Epidermal melanocyte (primary cell): Measurements from ENCODE around the gene SLC25A31.

ENCODE experiments used
- DNase-seq: peaks from one replicate; pipeline ENCODE4 v3.0.0; 2011; ENCODE audit warnings: low spot score; ENCODE audit not compliant: insufficient read length

SLC25A31 gene

GRCh38 chr4:127777487-127777886, 47.3 kb downstream of the SLC25A31 start:
- DNase-seq, result no peak

GRCh38 chr4:127778102-127778501, 47.9 kb downstream of the SLC25A31 start:
- no peak for DNase-seq

- DNase-seq, result no peak
These were observed 50.4 kb downstream of the SLC25A31 start for GRCh38 chr4:127780598-127780997.

- peak; percentile 31 for DNase-seq
These were observed 51.3 kb downstream of the SLC25A31 start for GRCh38 chr4:127781300-127782024.

- peak; percentile 64 for DNase-seq
These were observed 51.8 kb downstream of the SLC25A31 start for GRCh38 chr4:127782025-127782274.

- peak; percentile 28 for DNase-seq
These were observed 52.2 kb downstream of the SLC25A31 start, which contains the start of gene HSPA4L for GRCh38 chr4:127782275-127783025. TSS of gene HSPA4L (plus strand) at chr4:127782322. CDS start at chr4:127782551, 229 bp downstream.

- DNase-seq, result peak; percentile 19
These were observed 53.0 kb downstream of the SLC25A31 start for GRCh38 chr4:127783026-127783769.

GRCh38 chr4:127783955-127784770, 54.0 kb downstream of the SLC25A31 start:
- DNase-seq, result no peak

GRCh38 chr4:127788517-127788916, 58.3 kb downstream of the SLC25A31 start:
- DNase-seq, result no peak

GRCh38 chr4:127791391-127791790, 61.2 kb downstream of the SLC25A31 start:
- no peak for DNase-seq

GRCh38 chr4:127793528-127793927, 63.3 kb downstream of the SLC25A31 start:
- no peak for DNase-seq

GRCh38 chr4:127799711-127800110, 69.5 kb downstream of the SLC25A31 start:
- no peak for DNase-seq

- DNase-seq, result no peak
These were observed 79.1 kb downstream of the SLC25A31 start for GRCh38 chr4:127809173-127809800.

- no peak for DNase-seq
These were observed 80.4 kb downstream of the SLC25A31 start for GRCh38 chr4:127810551-127810950.

GRCh38 chr4:127822430-127822829, 92.2 kb downstream of the SLC25A31 start:
- DNase-seq, result no peak
